PC-3 (cell line): ENCODE measurements around the gene SCIMP. TPM values are rescaled to one million over a fixed set of nuclear protein-coding genes. Genes with fewer than 3 reads are reported as not detected.

ENCODE experiments used
- ATAC-seq: fragments of 200-7000 bp; cut with Tn5 transposase; 2 replicates; pipeline ENCODE4 v1.9.1; 2020; ENCODE audit warnings: mild to moderate bottlenecking, moderate library complexity
- BruUV-seq: library from RNA; stranded (reverse); fragments of 400-500 nt; replicated peaks from 2 replicates; lab custom pipeline; 2021; lab: Mats Ljungman, UMichigan
- CTCF ChIA-PET: fragments of 300-600 bp; sonication (Branson Sonifier 250); formaldehyde crosslinking; loops from one replicate; lab custom pipeline; 2022; ENCODE audit warnings: antibody characterized with exemption; lab: Charles Lee
- POLR2A ChIA-PET: fragments of 300-600 bp; sonication (Branson Sonifier 250); formaldehyde crosslinking; loops from one replicate; lab custom pipeline; 2022; ENCODE audit warnings: antibody characterized with exemption; ENCODE audit not compliant: unreplicated experiment; lab: Charles Lee
- DNase-seq: peaks from one replicate; pipeline ENCODE4 v3.0.0-alpha.2; 2015
- H2AFZ ChIP-seq: fragments of 300-600 bp; sonication (generic); 2 replicates; pipeline ENCODE4 v1.6.0; 2016; ENCODE audit warnings: antibody characterized with exemption, low read length
- H3F3A ChIP-seq: fragments of 300-600 bp; sonication (generic); one replicate; pipeline ENCODE4 v1.6.0; 2017; ENCODE audit warnings: antibody characterized with exemption, low read length, control low read depth, mild to moderate bottlenecking; ENCODE audit not compliant: unreplicated experiment
- H3K27ac ChIP-seq: fragments of 300-600 bp; sonication (generic); 2 replicates; pipeline ENCODE4 v1.5.1; 2016; ENCODE audit warnings: mild to moderate bottlenecking, low read length
- H3K27me3 ChIP-seq: fragments of 300-600 bp; sonication (generic); 2 replicates; pipeline ENCODE4 v1.6.1; 2016; ENCODE audit warnings: low read length, mixed read lengths
- H3K36me3 ChIP-seq: fragments of 300-600 bp; sonication (generic); 2 replicates; pipeline ENCODE4 v1.6.1; 2016; ENCODE audit warnings: low read depth, mixed run types, low read length, mixed read lengths
- H3K4me1 ChIP-seq: fragments of 300-600 bp; sonication (generic); 2 replicates; pipeline ENCODE4 v1.5.1; 2016; ENCODE audit warnings: low read length; ENCODE audit not compliant: insufficient read depth
- H3K4me2 ChIP-seq: fragments of 300-600 bp; sonication (generic); 2 replicates; pipeline ENCODE4 v1.6.0; 2016; ENCODE audit warnings: low read length
- H3K4me3 ChIP-seq: fragments of 300-600 bp; sonication (generic); 2 replicates; pipeline ENCODE4 v1.5.1; 2016; ENCODE audit warnings: mild to moderate bottlenecking, low read length, mixed read lengths
- H3K79me2 ChIP-seq: fragments of 300-600 bp; sonication (generic); 2 replicates; pipeline ENCODE4 v1.6.1; 2017; ENCODE audit warnings: low read length, mixed read lengths
- H3K9ac ChIP-seq: fragments of 300-600 bp; sonication (generic); 2 replicates; pipeline ENCODE4 v1.6.0; 2016; ENCODE audit warnings: mild to moderate bottlenecking, low read length
- H3K9me2 ChIP-seq: fragments of 300-600 bp; sonication (generic); replicated peaks from 2 replicates; pipeline ENCODE4 v1.6.1; 2016; ENCODE audit warnings: mixed run types, low read length, mixed read lengths
- H3K9me3 ChIP-seq: fragments of 300-600 bp; sonication (generic); 2 replicates; pipeline ENCODE4 v1.6.1; 2016; ENCODE audit warnings: low read length, mixed read lengths
- H4K20me1 ChIP-seq: fragments of 300-600 bp; sonication (generic); 2 replicates; pipeline ENCODE4 v1.6.1; 2016; ENCODE audit warnings: low read length, mixed read lengths
- EZH2 ChIP-seq: fragments of 300-600 bp; sonication (generic); IDR thresholded peaks from one replicate; pipeline ENCODE4 v1.6.1; 2017; ENCODE audit warnings: antibody characterized with exemption, mild to moderate bottlenecking, low read length; ENCODE audit not compliant: unreplicated experiment
- EZH2phosphoT487 ChIP-seq: fragments of 300-600 bp; sonication (generic); IDR thresholded peaks from 2 replicates; pipeline ENCODE4 v1.6.1; 2018; ENCODE audit warnings: mild to moderate bottlenecking, antibody characterized with exemption, low read length, borderline replicate concordance
- intact Hi-C: fragments of 100-400 bp; cut with micrococcal nuclease; formaldehyde crosslinking; loops from 2 replicates; pipeline ENCODE4 v1.9.0; 2023
- total RNA-seq: library from RNA; depleted of rRNA; stranded (reverse); fragments of >200 nt; gene quantifications from 2 replicates; pipeline ENCODE4 v1.2.3, GENCODE V29; 2014
- TF ChIP-seq, protein P1 (sequence below): fragments of 300-600 bp; sonication (generic); conservative IDR thresholded peaks from 2 replicates; pipeline ENCODE4 v1.5.1; 2017; ENCODE audit warnings: antibody characterized with exemption, low read depth, mild to moderate bottlenecking, low read length

Gene SCIMP
- total RNA-seq, 1 experiment from 2014 or later = not detected

DNA sequence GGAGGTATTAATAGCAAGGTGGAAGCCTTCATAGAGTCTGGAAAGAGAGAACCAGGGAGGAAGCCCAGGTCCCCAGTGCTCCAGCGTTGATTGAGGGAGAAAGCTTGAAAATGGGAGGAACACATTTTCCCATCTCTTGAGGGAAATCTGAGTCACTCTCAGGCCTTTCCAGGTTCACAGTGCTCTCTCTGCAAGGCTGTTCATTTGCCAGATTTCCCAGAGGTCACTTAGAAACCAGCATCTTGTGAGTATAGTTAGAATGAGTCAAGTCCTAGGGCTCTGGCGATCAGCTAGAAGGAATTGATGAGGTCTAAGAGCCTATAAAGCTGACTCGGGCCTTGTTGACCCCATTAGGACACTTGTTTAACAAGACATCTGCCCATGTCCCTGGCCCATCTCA is 25.3 kb downstream of the SCIMP start:
- TF ChIP-seq EZH2phosphoT487 (no peak), EZH2 (no peak)
- TF ChIP-seq, protein P1, sequence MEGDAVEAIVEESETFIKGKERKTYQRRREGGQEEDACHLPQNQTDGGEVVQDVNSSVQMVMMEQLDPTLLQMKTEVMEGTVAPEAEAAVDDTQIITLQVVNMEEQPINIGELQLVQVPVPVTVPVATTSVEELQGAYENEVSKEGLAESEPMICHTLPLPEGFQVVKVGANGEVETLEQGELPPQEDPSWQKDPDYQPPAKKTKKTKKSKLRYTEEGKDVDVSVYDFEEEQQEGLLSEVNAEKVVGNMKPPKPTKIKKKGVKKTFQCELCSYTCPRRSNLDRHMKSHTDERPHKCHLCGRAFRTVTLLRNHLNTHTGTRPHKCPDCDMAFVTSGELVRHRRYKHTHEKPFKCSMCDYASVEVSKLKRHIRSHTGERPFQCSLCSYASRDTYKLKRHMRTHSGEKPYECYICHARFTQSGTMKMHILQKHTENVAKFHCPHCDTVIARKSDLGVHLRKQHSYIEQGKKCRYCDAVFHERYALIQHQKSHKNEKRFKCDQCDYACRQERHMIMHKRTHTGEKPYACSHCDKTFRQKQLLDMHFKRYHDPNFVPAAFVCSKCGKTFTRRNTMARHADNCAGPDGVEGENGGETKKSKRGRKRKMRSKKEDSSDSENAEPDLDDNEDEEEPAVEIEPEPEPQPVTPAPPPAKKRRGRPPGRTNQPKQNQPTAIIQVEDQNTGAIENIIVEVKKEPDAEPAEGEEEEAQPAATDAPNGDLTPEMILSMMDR = no peak
- Histone ChIP-seq H3K9ac (no peak overlapping the region), H3K27me3 (no peaks in the 10 kb centered on the region), H2AFZ (no peak overlapping the region), H4K20me1 (no peaks in the 10 kb centered on the region), H3K9me3 (no peaks in the 10 kb centered on the region), H3K4me2 (no peak overlapping the region), H3K9me2 (no peaks in the 10 kb centered on the region), H3K4me3 (no peak overlapping the region), H3K27ac (no peak overlapping the region), H3K4me1 (no peaks in the 10 kb centered on the region), H3F3A (no peaks in the 10 kb centered on the region), H3K79me2 (no peaks in the 10 kb centered on the region), H3K36me3 (no peaks in the 10 kb centered on the region)
- DNase-seq = no peak
- ChIA-PET CTCF (no interaction called here), POLR2A (no interaction called here)
- no peak for ATAC-seq
- no TSS peak for BruUV-seq
- intact Hi-C loops = no loop called here

DNA sequence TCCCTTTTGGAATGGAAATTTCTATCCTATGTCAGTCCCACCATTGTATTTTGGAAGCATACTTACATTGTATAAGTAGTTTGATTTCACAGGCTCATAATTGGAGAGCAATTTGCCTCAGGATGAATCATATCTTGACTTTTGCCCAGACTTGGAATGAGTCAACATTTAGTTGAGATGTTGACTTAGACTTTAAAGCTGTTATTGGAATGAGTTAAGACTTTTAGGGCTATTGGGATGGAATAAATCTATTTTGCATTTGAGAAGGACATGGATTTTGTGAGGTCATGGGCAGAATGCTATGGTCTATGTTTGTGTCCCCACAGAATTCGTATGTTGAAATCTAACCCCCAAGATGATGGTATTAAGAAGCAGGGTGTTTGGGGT is 30.8 kb downstream of the SCIMP start:
- Histone ChIP-seq H3K4me1 (no peaks in the 10 kb centered on the region), H3K36me3 (peaks cover 3% of the 10 kb centered on the region; the same call in 1 of the 2 replicates), H3K4me2 (no peak overlapping the region), H3K9me3 (no peaks in the 10 kb centered on the region), H3F3A (no peaks in the 10 kb centered on the region), H3K79me2 (no peaks in the 10 kb centered on the region), H3K9me2 (no peaks in the 10 kb centered on the region), H3K4me3 (no peak overlapping the region), H2AFZ (no peak overlapping the region), H3K27me3 (no peaks in the 10 kb centered on the region), H3K27ac (no peak overlapping the region), H4K20me1 (no peaks in the 10 kb centered on the region), H3K9ac (no peak overlapping the region)
- DNase-seq (peak; percentile 50), ATAC-seq (no peak)
- TF ChIP-seq, protein P1 = no peak
- no peak for TF ChIP-seq EZH2phosphoT487
- TF ChIP-seq EZH2 = no peak
- ChIA-PET CTCF (no interaction called here), POLR2A (no interaction called here)
- intact Hi-C loops = no loop called here
- BruUV-seq = no TSS peak

DNA sequence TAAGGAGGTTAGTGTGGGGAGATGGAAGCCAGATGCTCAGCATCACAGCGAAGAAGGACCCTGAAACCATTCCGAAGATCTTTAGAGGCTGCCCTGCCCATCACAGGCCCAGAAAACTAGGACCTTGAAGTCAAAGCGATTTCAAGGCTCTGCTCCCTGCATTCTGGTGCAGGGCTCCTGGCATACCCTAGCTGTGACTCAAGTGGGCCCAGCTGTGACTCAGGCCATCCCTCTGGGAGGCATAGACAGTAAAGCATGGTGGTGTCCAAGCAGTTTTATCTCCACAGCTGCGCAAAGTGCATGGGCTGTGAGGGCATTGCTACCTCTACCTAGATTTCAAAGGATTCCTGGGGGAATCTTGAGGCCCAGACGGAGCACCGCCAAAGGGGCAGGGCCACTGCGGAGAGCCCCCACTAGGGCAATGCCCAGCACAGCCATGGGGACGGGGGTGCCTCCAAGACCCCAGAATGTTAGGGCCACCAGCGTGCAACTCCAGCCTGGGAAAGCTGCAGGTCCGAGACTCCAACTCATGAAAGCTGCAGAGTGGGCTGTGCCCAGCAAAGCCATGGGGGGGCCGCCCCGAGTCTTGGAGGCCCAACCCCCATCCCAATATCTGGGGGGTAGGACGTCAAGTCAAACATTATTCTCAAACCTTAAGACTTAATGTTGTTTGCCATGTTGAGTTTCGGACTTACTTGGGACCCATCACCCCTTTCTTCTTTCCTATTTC is 31.3 kb downstream of the SCIMP start:
- Histone ChIP-seq H3K36me3 (peaks cover 3% of the 10 kb centered on the region; the same call in 1 of the 2 replicates), H3K27ac (no peak overlapping the region), H4K20me1 (no peaks in the 10 kb centered on the region), H3K9me3 (no peaks in the 10 kb centered on the region), H3F3A (no peaks in the 10 kb centered on the region), H3K4me3 (no peak overlapping the region), H2AFZ (no peak overlapping the region), H3K9me2 (no peaks in the 10 kb centered on the region), H3K79me2 (no peaks in the 10 kb centered on the region), H3K27me3 (no peaks in the 10 kb centered on the region), H3K9ac (no peak overlapping the region), H3K4me1 (no peaks in the 10 kb centered on the region), H3K4me2 (no peak overlapping the region)
- ChIA-PET CTCF (interaction anchor here (0.7 kb wide), 1 partner anchor 282 kb away, joined by 4 read pairs; the partner anchor contains the start of gene DERL2), POLR2A (no interaction called here)
- DNase-seq (no peak), ATAC-seq (no peak)
- no TSS peak for BruUV-seq
- intact Hi-C loops = no loop called here
- TF ChIP-seq EZH2phosphoT487 = no peak
- TF ChIP-seq, protein P1 = no peak
- no peak for TF ChIP-seq EZH2
